ENCODE results near the gene ERC2.

ERC2 gene

GRCh38 chr3:55888282-55888885, 579.9 kb downstream of the ERC2 start:
- Mint-ChIP-seq H3K27ac (no peak overlapping the region), H3K36me3 (ENCODE audit: low read depth) (no peaks in the 10 kb centered on the region), H3K27me3 (ENCODE audit: low read depth) (peaks cover 5% of the 10 kb centered on the region), H3K9me3 (no peaks in the 10 kb centered on the region), H3K4me3 (no peak overlapping the region), H3K4me1 (peaks cover 6% of the 10 kb centered on the region)
- no peak for TF ChIP-seq CTCF (IDR thresholded peaks at IDR 0.05; ENCODE audit: unreplicated experiment in 3 of 3)

- no peaks in the 10 kb centered on the region for H3K36me3 Mint-ChIP-seq (ENCODE audit: low read depth)
- no peak for TF ChIP-seq CTCF (IDR thresholded peaks at IDR 0.05; ENCODE audit: unreplicated experiment in 3 of 3)
- peaks cover 6% of the 10 kb centered on the region for H3K4me1 Mint-ChIP-seq
- no peak overlapping the region for H3K4me3 Mint-ChIP-seq
- H3K27me3 Mint-ChIP-seq (ENCODE audit: low read depth), result peaks cover 4% of the 10 kb centered on the region
- H3K9me3 Mint-ChIP-seq, result no peaks in the 10 kb centered on the region
- H3K27ac Mint-ChIP-seq, result peak overlapping the region in 2 of 3 experiments; percentile 7 to 73
Measured at GRCh38 chr3:55885721-55886120, 582.5 kb downstream of the ERC2 start.

- Mint-ChIP-seq H3K27ac (no peak overlapping the region), H3K36me3 (ENCODE audit: low read depth) (no peaks in the 10 kb centered on the region), H3K4me1 (peaks cover 11% of the 10 kb centered on the region), H3K27me3 (ENCODE audit: low read depth) (no peaks in the 10 kb centered on the region), H3K4me3 (no peak overlapping the region), H3K9me3 (no peaks in the 10 kb centered on the region)
- no peak for TF ChIP-seq CTCF (IDR thresholded peaks at IDR 0.05; ENCODE audit: unreplicated experiment in 3 of 3)
Measured at GRCh38 chr3:55884491-55885285, 583.6 kb downstream of the ERC2 start.

GRCh38 chr3:55884066-55884465, 584.2 kb downstream of the ERC2 start:
- no peak for TF ChIP-seq CTCF (IDR thresholded peaks at IDR 0.05; ENCODE audit: unreplicated experiment in 3 of 3)
- Mint-ChIP-seq H3K9me3 (no peaks in the 10 kb centered on the region), H3K27me3 (ENCODE audit: low read depth) (no peaks in the 10 kb centered on the region), H3K27ac (no peak overlapping the region), H3K4me3 (no peak overlapping the region), H3K4me1 (peaks cover 17% of the 10 kb centered on the region), H3K36me3 (ENCODE audit: low read depth) (no peaks in the 10 kb centered on the region)

GRCh38 chr3:55882006-55882405, 586.3 kb downstream of the ERC2 start:
- Mint-ChIP-seq H3K27ac (no peak overlapping the region), H3K27me3 (ENCODE audit: low read depth) (peaks cover 4% of the 10 kb centered on the region), H3K4me1 (peaks cover 24% of the 10 kb centered on the region), H3K9me3 (no peaks in the 10 kb centered on the region), H3K4me3 (no peak overlapping the region), H3K36me3 (ENCODE audit: low read depth) (no peaks in the 10 kb centered on the region)
- TF ChIP-seq CTCF (IDR thresholded peaks at IDR 0.05; ENCODE audit: unreplicated experiment in 3 of 3), result no peak

- Mint-ChIP-seq H3K27me3 (ENCODE audit: low read depth) (peaks cover 7% of the 10 kb centered on the region), H3K9me3 (no peaks in the 10 kb centered on the region), H3K4me1 (peaks cover 18% of the 10 kb centered on the region), H3K36me3 (ENCODE audit: low read depth) (no peaks in the 10 kb centered on the region), H3K27ac (no peak overlapping the region), H3K4me3 (no peak overlapping the region)
- no peak for TF ChIP-seq CTCF (IDR thresholded peaks at IDR 0.05; ENCODE audit: unreplicated experiment in 3 of 3)
Measured at GRCh38 chr3:55880357-55880756, 587.9 kb downstream of the ERC2 start.
